Measurements from ENCODE around the gene NDUFAF3.
A peak's percentile ranks its signal among the peaks of the same experiment; 100 is the strongest.

NDUFAF3 gene

GRCh38 chr3:48990636-48991469 is 31.1 kb upstream of the NDUFAF3 start:
- no peaks in the 10 kb centered on the region for H3K27me3 ChIP-seq (ENCODE audit: insufficient read depth, low read length)
- no peaks in the 10 kb centered on the region for H3K9me3 ChIP-seq (ENCODE audit: low read length)
- peaks cover 19% of the 10 kb centered on the region for H3K4me1 ChIP-seq (ENCODE audit: insufficient read depth, low read length)
- peaks cover 5% of the 10 kb centered on the region for H3K36me3 ChIP-seq (ENCODE audit: insufficient read depth, low read length)
- peak overlapping the region; percentile 65 for H3K4me3 ChIP-seq (ENCODE audit: low read length)
- H2AFZ ChIP-seq (ENCODE audit: low read depth, low read length): peak overlapping the region; percentile 53

GRCh38 chr3:48991851-48992545 is 29.9 kb upstream of the NDUFAF3 start:
- no peaks in the 10 kb centered on the region for H3K27me3 ChIP-seq (ENCODE audit: insufficient read depth, low read length)
- H3K9me3 ChIP-seq (ENCODE audit: low read length): no peaks in the 10 kb centered on the region
- H3K4me3 ChIP-seq (ENCODE audit: low read length): no peak overlapping the region
- peaks cover 23% of the 10 kb centered on the region for H3K4me1 ChIP-seq (ENCODE audit: insufficient read depth, low read length)
- peaks cover 5% of the 10 kb centered on the region for H3K36me3 ChIP-seq (ENCODE audit: insufficient read depth, low read length)
- no peak overlapping the region for H2AFZ ChIP-seq (ENCODE audit: low read depth, low read length)

GRCh38 chr3:48993834-48994233 is 28.1 kb upstream of the NDUFAF3 start:
- H3K36me3 ChIP-seq (ENCODE audit: insufficient read depth, low read length): peaks cover 5% of the 10 kb centered on the region
- H3K4me1 ChIP-seq (ENCODE audit: insufficient read depth, low read length): peaks cover 41% of the 10 kb centered on the region
- H3K9me3 ChIP-seq (ENCODE audit: low read length): no peaks in the 10 kb centered on the region
- no peak overlapping the region for H3K4me3 ChIP-seq (ENCODE audit: low read length)
- no peaks in the 10 kb centered on the region for H3K27me3 ChIP-seq (ENCODE audit: insufficient read depth, low read length)
- H2AFZ ChIP-seq (ENCODE audit: low read depth, low read length): no peak overlapping the region

- no peak overlapping the region for H3K4me3 ChIP-seq (ENCODE audit: low read length)
- no peaks in the 10 kb centered on the region for H3K27me3 ChIP-seq (ENCODE audit: insufficient read depth, low read length)
- peaks cover 36% of the 10 kb centered on the region for H3K4me1 ChIP-seq (ENCODE audit: insufficient read depth, low read length)
- H3K36me3 ChIP-seq (ENCODE audit: insufficient read depth, low read length): peaks cover 5% of the 10 kb centered on the region
- H2AFZ ChIP-seq (ENCODE audit: low read depth, low read length): no peak overlapping the region
- no peaks in the 10 kb centered on the region for H3K9me3 ChIP-seq (ENCODE audit: low read length)
Measured at GRCh38 chr3:48996640-48997039, 25.3 kb upstream of the NDUFAF3 start.

GRCh38 chr3:48997102-48997635 is 24.8 kb upstream of the NDUFAF3 start:
- H2AFZ ChIP-seq (ENCODE audit: low read depth, low read length): no peak overlapping the region
- H3K4me3 ChIP-seq (ENCODE audit: low read length): no peak overlapping the region
- no peaks in the 10 kb centered on the region for H3K27me3 ChIP-seq (ENCODE audit: insufficient read depth, low read length)
- no peaks in the 10 kb centered on the region for H3K9me3 ChIP-seq (ENCODE audit: low read length)
- H3K36me3 ChIP-seq (ENCODE audit: insufficient read depth, low read length): peaks cover 5% of the 10 kb centered on the region
- H3K4me1 ChIP-seq (ENCODE audit: insufficient read depth, low read length): peaks cover 34% of the 10 kb centered on the region

- no peak overlapping the region for H2AFZ ChIP-seq (ENCODE audit: low read depth, low read length)
- no peaks in the 10 kb centered on the region for H3K9me3 ChIP-seq (ENCODE audit: low read length)
- H3K4me3 ChIP-seq (ENCODE audit: low read length): no peak overlapping the region
- H3K27me3 ChIP-seq (ENCODE audit: insufficient read depth, low read length): no peaks in the 10 kb centered on the region
- peaks cover 34% of the 10 kb centered on the region for H3K4me1 ChIP-seq (ENCODE audit: insufficient read depth, low read length)
- peaks cover 5% of the 10 kb centered on the region for H3K36me3 ChIP-seq (ENCODE audit: insufficient read depth, low read length)
Measured at GRCh38 chr3:48997714-48998637, 23.9 kb upstream of the NDUFAF3 start.

- Histone ChIP-seq H3K4me1 (ENCODE audit: insufficient read depth, low read length) (peaks cover 34% of the 10 kb centered on the region), H3K27me3 (ENCODE audit: insufficient read depth, low read length) (no peaks in the 10 kb centered on the region), H2AFZ (ENCODE audit: low read depth, low read length) (no peak overlapping the region), H3K36me3 (ENCODE audit: insufficient read depth, low read length) (peaks cover 3% of the 10 kb centered on the region), H3K4me3 (ENCODE audit: low read length) (no peak overlapping the region), H3K9me3 (ENCODE audit: low read length) (no peaks in the 10 kb centered on the region)
Measured at GRCh38 chr3:48999085-48999858, 22.6 kb upstream of the NDUFAF3 start.

- no peaks in the 10 kb centered on the region for H3K9me3 ChIP-seq (ENCODE audit: low read length)
- H3K4me1 ChIP-seq (ENCODE audit: insufficient read depth, low read length): peaks cover 36% of the 10 kb centered on the region
- no peak overlapping the region for H2AFZ ChIP-seq (ENCODE audit: low read depth, low read length)
- no peaks in the 10 kb centered on the region for H3K36me3 ChIP-seq (ENCODE audit: insufficient read depth, low read length)
- H3K27me3 ChIP-seq (ENCODE audit: insufficient read depth, low read length): no peaks in the 10 kb centered on the region
- H3K4me3 ChIP-seq (ENCODE audit: low read length): no peak overlapping the region
Measured at GRCh38 chr3:49001155-49001554, 20.8 kb upstream of the NDUFAF3 start.

GRCh38 chr3:49004352-49005302 is 17.3 kb upstream of the NDUFAF3 start:
- no peak overlapping the region for H2AFZ ChIP-seq (ENCODE audit: low read depth, low read length)
- H3K4me1 ChIP-seq (ENCODE audit: insufficient read depth, low read length): peaks cover 20% of the 10 kb centered on the region
- H3K4me3 ChIP-seq (ENCODE audit: low read length): no peak overlapping the region
- no peaks in the 10 kb centered on the region for H3K27me3 ChIP-seq (ENCODE audit: insufficient read depth, low read length)
- peaks cover 2% of the 10 kb centered on the region for H3K36me3 ChIP-seq (ENCODE audit: insufficient read depth, low read length)
- no peaks in the 10 kb centered on the region for H3K9me3 ChIP-seq (ENCODE audit: low read length)

- Histone ChIP-seq H3K4me1 (ENCODE audit: insufficient read depth, low read length) (peaks cover 17% of the 10 kb centered on the region), H2AFZ (ENCODE audit: low read depth, low read length) (no peak overlapping the region), H3K9me3 (ENCODE audit: low read length) (no peaks in the 10 kb centered on the region), H3K4me3 (ENCODE audit: low read length) (no peak overlapping the region), H3K27me3 (ENCODE audit: insufficient read depth, low read length) (no peaks in the 10 kb centered on the region), H3K36me3 (ENCODE audit: insufficient read depth, low read length) (peaks cover 2% of the 10 kb centered on the region)
Measured at GRCh38 chr3:49005303-49005680, 16.6 kb upstream of the NDUFAF3 start.

- no peaks in the 10 kb centered on the region for H3K27me3 ChIP-seq (ENCODE audit: insufficient read depth, low read length)
- H2AFZ ChIP-seq (ENCODE audit: low read depth, low read length): no peak overlapping the region
- no peaks in the 10 kb centered on the region for H3K9me3 ChIP-seq (ENCODE audit: low read length)
- peak overlapping the region; percentile 61 for H3K4me3 ChIP-seq (ENCODE audit: low read length)
- H3K36me3 ChIP-seq (ENCODE audit: insufficient read depth, low read length): peaks cover 2% of the 10 kb centered on the region
- peaks cover 17% of the 10 kb centered on the region for H3K4me1 ChIP-seq (ENCODE audit: insufficient read depth, low read length)
Measured at GRCh38 chr3:49005998-49006397, 15.9 kb upstream of the NDUFAF3 start.

Measured in neuron (in vitro differentiated cells).